ENCODE results near the gene ASTN1. TPM values are rescaled to one million over a fixed set of nuclear protein-coding genes. Genes with fewer than 3 reads are reported as not detected.

ASTN1 gene
- total RNA-seq, 1 experiment from 2014 or later = 0.42 TPM

DNA sequence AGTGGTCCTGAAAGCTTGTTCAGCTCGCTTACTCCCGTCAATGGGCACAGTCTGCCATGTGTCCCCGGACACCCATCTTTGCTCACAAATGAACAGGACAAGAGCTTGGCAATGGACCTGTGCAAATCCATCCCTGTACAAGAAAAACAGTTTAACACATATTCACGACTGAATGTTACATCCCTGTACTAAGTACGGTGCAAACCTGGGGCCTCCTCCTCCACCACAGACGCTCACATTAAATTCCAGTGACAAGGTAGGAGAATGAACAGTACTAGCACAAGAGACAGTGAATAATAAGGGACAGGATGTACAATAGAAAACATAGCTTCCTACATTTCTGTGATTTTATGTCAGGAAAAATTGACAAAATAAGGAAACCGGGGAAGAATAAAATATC is 187.7 kb downstream of the ASTN1 start (continued):
- TF ChIP-seq ZNF274 (IDR thresholded peaks at IDR 0.05; ENCODE audit: low read depth, low read length) (no peak), EZH2phosphoT487 (IDR thresholded peaks at IDR 0.05; ENCODE audit: borderline replicate concordance) (no peak), POLR2AphosphoS5 (IDR thresholded peaks at IDR 0.05; ENCODE audit: low read depth, low read length) (no peak), CBX3 (IDR thresholded peaks at IDR 0.05; ENCODE audit: low read depth) (no peak), ELF1 (IDR thresholded peaks at IDR 0.05; ENCODE audit: borderline replicate concordance, low read depth) (no peak), EZH2 (IDR thresholded peaks at IDR 0.05) (no peak), SRF (IDR thresholded peaks at IDR 0.05; ENCODE audit: low read depth) (no peak), YY1 (IDR thresholded peaks at IDR 0.05; ENCODE audit: extremely low read depth, insufficient replicate concordance, low read depth, low read length) (no peak)

DNA sequence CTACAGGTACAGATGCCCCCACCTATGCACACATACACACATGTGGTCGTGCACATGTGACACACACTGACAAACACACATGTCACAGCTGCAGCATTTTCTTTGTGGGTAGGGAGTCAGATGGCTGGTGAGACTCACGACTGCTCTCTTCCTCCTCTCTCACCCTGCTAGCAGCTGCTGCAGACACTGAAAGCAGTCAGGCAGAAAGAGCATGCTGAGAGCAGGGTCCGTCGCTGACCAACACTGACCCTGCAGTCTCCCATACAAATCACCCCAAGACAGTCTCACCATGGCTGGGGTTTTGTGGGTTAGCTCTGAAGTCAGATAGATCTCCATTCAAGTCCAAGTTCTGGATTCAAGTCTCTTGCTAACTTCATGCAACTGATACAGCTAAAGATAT is 188.3 kb downstream of the ASTN1 start:
- Histone ChIP-seq H3K4me2 (ENCODE audit: low read length) (no peak overlapping the region), H3K9ac (ENCODE audit: low read length) (no peak overlapping the region), H3K4me1 (ENCODE audit: control insufficient read depth in 1 of 2, insufficient read depth in 2 of 2, low read length in 2 of 2) (no peaks in the 10 kb centered on the region), H3K9me2 (ENCODE audit: insufficient read depth) (no peaks in the 10 kb centered on the region), H3K27me3 (ENCODE audit: insufficient read depth, low read length) (peaks cover 8% of the 10 kb centered on the region; the same call in 1 of the 2 replicates), H4K20me1 (ENCODE audit: insufficient read depth) (no peaks in the 10 kb centered on the region), H3K79me2 (ENCODE audit: insufficient read depth, low read length) (no peaks in the 10 kb centered on the region), H3K36me3 (ENCODE audit: control insufficient read depth in 1 of 2, insufficient read depth in 2 of 2, low read length in 2 of 2) (no peaks in the 10 kb centered on the region), H2AFZ (ENCODE audit: low read depth, low read length, poor library complexity, severe bottlenecking) (no peak overlapping the region), H3K27ac (ENCODE audit: low read depth, low read length) (no peak overlapping the region), H3K9me3 (ENCODE audit: control insufficient read depth in 1 of 2, insufficient read depth in 1 of 2, low read depth in 1 of 2, low read length in 2 of 2) (no peaks in the 10 kb centered on the region), H3K4me3 (replicated peaks in 1 of 2; ENCODE audit: low read depth in 1 of 2, low read length in 2 of 2) (no peak overlapping the region)
- CTCF ChIA-PET = no interaction called here
- no peak for DNase-seq (ENCODE audit: low read depth, low spot score)
- intact Hi-C loops (cut with micrococcal nuclease) = no loop called here
- ATAC-seq = no peak
- TF ChIP-seq EZH2phosphoT487 (IDR thresholded peaks at IDR 0.05; ENCODE audit: borderline replicate concordance) (no peak), EZH2 (IDR thresholded peaks at IDR 0.05) (no peak), CEBPB (IDR thresholded peaks at IDR 0.05; ENCODE audit: low read depth) (no peak), SRF (IDR thresholded peaks at IDR 0.05; ENCODE audit: low read depth) (no peak), EGR1 (IDR thresholded peaks at IDR 0.05; ENCODE audit: low read depth) (no peak), ZBTB33 (IDR thresholded peaks at IDR 0.05; ENCODE audit: extremely low read depth, insufficient replicate concordance, low read length) (no peak), REST (IDR thresholded peaks at IDR 0.05; ENCODE audit: low read depth) (no peak), FOSL1 (IDR thresholded peaks at IDR 0.05; ENCODE audit: low read depth) (no peak)
- RAD21 ChIA-PET (ENCODE audit: low non-redundant PET in 1 of 2, low total read pairs in 2 of 2, uncharacterized antibody in 2 of 2, unreplicated experiment in 2 of 2) = no interaction called here
- POLR2A ChIA-PET = no interaction called here
- no TSS peak for BruUV-seq (replicated peaks)

Measured in HCT116 (cell line).